Measurements from ENCODE around the gene CDK6. TPM values are rescaled to one million over a fixed set of nuclear protein-coding genes. Genes with fewer than 3 reads are reported as not detected.

The CDK6 gene
- total RNA-seq, 1 experiment from 2014 or later = 41.4 TPM

DNA sequence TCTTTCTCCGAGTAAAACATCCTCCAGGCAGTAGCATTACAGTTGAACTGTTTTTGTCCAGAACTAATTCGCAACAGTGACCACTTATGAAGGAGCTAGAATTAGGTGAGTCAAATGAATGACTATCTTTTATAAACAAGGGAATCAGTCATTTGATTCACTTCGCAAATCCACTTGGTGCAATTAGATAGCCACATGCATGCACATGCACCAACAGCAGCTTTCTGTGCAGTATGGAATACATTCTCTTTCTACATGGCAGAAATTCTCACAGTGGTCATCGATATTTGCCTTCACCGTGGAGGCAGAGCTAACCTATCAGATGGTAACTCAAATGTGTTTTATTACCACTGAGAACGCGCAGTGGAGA, 118.8 kb downstream of the CDK6 start:
- BruUV-seq (replicated peaks) = no TSS peak
- H3K36me3 ChIP-seq (ENCODE audit: control insufficient read depth in 1 of 2, insufficient read depth in 2 of 2, low read length in 2 of 2) = no peaks in the 10 kb centered on the region; a peak in 1 of 4 replicates
- TF ChIP-seq EGR1 (IDR thresholded peaks at IDR 0.05; ENCODE audit: low read depth) = no peak
- no peak for TF ChIP-seq RAD21 (IDR thresholded peaks at IDR 0.05; ENCODE audit: low read depth)
- TF ChIP-seq CEBPB (IDR thresholded peaks at IDR 0.05; ENCODE audit: low read depth) = no peak
- TF ChIP-seq EZH2phosphoT487 (IDR thresholded peaks at IDR 0.05; ENCODE audit: borderline replicate concordance) = no peak
- no peak for TF ChIP-seq POLR2A (IDR thresholded peaks at IDR 0.05; ENCODE audit: borderline replicate concordance, extremely low read depth, insufficient read depth, insufficient read length)
- no peak for TF ChIP-seq SIN3A (IDR thresholded peaks at IDR 0.05; ENCODE audit: low read depth)
- TF ChIP-seq, protein P1, sequence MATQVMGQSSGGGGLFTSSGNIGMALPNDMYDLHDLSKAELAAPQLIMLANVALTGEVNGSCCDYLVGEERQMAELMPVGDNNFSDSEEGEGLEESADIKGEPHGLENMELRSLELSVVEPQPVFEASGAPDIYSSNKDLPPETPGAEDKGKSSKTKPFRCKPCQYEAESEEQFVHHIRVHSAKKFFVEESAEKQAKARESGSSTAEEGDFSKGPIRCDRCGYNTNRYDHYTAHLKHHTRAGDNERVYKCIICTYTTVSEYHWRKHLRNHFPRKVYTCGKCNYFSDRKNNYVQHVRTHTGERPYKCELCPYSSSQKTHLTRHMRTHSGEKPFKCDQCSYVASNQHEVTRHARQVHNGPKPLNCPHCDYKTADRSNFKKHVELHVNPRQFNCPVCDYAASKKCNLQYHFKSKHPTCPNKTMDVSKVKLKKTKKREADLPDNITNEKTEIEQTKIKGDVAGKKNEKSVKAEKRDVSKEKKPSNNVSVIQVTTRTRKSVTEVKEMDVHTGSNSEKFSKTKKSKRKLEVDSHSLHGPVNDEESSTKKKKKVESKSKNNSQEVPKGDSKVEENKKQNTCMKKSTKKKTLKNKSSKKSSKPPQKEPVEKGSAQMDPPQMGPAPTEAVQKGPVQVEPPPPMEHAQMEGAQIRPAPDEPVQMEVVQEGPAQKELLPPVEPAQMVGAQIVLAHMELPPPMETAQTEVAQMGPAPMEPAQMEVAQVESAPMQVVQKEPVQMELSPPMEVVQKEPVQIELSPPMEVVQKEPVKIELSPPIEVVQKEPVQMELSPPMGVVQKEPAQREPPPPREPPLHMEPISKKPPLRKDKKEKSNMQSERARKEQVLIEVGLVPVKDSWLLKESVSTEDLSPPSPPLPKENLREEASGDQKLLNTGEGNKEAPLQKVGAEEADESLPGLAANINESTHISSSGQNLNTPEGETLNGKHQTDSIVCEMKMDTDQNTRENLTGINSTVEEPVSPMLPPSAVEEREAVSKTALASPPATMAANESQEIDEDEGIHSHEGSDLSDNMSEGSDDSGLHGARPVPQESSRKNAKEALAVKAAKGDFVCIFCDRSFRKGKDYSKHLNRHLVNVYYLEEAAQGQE (IDR thresholded peaks at IDR 0.05; ENCODE audit: low read depth) = no peak
- H2AFZ ChIP-seq (ENCODE audit: low read depth, low read length, poor library complexity, severe bottlenecking) = no peak overlapping the region
- H3K79me2 ChIP-seq (ENCODE audit: insufficient read depth, low read length) = peaks cover 22% of the 10 kb centered on the region
- H3K4me3 ChIP-seq (replicated peaks in 1 of 2; ENCODE audit: low read depth in 1 of 2, low read length in 2 of 2) = no peak overlapping the region
- no peaks in the 10 kb centered on the region for H4K20me1 ChIP-seq (ENCODE audit: insufficient read depth)
- no peak overlapping the region for H3K4me2 ChIP-seq (ENCODE audit: low read length)
- ATAC-seq (no peak), DNase-seq (ENCODE audit: low read depth, low spot score) (no peak)
- H3K9ac ChIP-seq (ENCODE audit: low read length) = no peak overlapping the region
- CTCF ChIA-PET = no interaction called here
- no peaks in the 10 kb centered on the region for H3K9me2 ChIP-seq (ENCODE audit: insufficient read depth)
- no peak overlapping the region for H3K27ac ChIP-seq (ENCODE audit: low read depth, low read length)
- POLR2A ChIA-PET = no interaction called here
- RAD21 ChIA-PET (ENCODE audit: low non-redundant PET in 1 of 2, low total read pairs in 2 of 2, uncharacterized antibody in 2 of 2, unreplicated experiment in 2 of 2) = no interaction called here
- no peaks in the 10 kb centered on the region for H3K4me1 ChIP-seq (ENCODE audit: control insufficient read depth in 1 of 2, insufficient read depth in 2 of 2, low read length in 2 of 2)
- intact Hi-C loops (cut with micrococcal nuclease) = no loop called here
- no peaks in the 10 kb centered on the region for H3K27me3 ChIP-seq (ENCODE audit: insufficient read depth, low read length)
- no peaks in the 10 kb centered on the region for H3K9me3 ChIP-seq (ENCODE audit: control insufficient read depth in 1 of 2, insufficient read depth in 1 of 2, low read depth in 1 of 2, low read length in 2 of 2)

Measured in HCT116 (cell line).